GM12878 (cell line): ENCODE results near the gene ENPP1.

Source experiments
- TF ChIP-seq, protein P1 (sequence below), 3 experiments: IDR thresholded peaks in 2 of 3; conservative IDR thresholded peaks in 1 of 3; 2 replicates each; pipeline ENCODE4 v1.5.1; 2011; ENCODE audit warnings: low read depth in 3 of 3, low read length in 3 of 3, mild to moderate bottlenecking in 3 of 3, control low read depth in 2 of 3, moderate library complexity in 2 of 3, inconsistent platforms in 1 of 3, mixed read lengths in 1 of 3; ENCODE audit not compliant: control insufficient read depth in 2 of 3, insufficient read depth in 1 of 3; ENCODE audit errors: extremely low read depth in 1 of 3
- TF ChIP-seq, protein P2 (sequence below): IDR thresholded peaks from 2 replicates; pipeline ENCODE4 v1.6.1; 2012; ENCODE audit warnings: low read depth, low read length, improper control_type of control experiment

DNA sequence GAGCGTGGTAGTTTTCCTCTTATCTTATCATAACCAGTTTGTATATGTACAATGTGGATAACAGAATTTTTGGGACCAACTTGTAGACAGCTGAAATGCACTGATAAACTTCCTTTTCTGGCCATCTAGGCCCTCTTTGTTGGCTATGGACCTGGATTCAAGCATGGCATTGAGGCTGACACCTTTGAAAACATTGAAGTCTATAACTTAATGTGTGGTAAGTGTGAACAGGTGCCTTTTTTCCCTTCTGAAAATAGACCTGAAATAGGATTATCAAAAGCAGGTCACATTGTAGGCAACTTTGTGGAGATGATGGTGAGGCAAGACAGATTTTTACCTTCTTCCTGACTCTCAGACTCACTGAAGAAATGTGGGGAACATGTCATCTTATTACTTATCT lies 67.8 kb downstream of the ENPP1 start:
- TF ChIP-seq, protein P1, sequence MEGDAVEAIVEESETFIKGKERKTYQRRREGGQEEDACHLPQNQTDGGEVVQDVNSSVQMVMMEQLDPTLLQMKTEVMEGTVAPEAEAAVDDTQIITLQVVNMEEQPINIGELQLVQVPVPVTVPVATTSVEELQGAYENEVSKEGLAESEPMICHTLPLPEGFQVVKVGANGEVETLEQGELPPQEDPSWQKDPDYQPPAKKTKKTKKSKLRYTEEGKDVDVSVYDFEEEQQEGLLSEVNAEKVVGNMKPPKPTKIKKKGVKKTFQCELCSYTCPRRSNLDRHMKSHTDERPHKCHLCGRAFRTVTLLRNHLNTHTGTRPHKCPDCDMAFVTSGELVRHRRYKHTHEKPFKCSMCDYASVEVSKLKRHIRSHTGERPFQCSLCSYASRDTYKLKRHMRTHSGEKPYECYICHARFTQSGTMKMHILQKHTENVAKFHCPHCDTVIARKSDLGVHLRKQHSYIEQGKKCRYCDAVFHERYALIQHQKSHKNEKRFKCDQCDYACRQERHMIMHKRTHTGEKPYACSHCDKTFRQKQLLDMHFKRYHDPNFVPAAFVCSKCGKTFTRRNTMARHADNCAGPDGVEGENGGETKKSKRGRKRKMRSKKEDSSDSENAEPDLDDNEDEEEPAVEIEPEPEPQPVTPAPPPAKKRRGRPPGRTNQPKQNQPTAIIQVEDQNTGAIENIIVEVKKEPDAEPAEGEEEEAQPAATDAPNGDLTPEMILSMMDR (IDR thresholded peaks at IDR 0.05 in 2 of 3, conservative IDR thresholded peaks at IDR 0.05 in 1 of 3; ENCODE audit: control insufficient read depth in 2 of 3, extremely low read depth in 1 of 3, insufficient read depth in 1 of 3, low read depth in 3 of 3, low read length in 3 of 3) = no peak
- TF ChIP-seq, protein P2, sequence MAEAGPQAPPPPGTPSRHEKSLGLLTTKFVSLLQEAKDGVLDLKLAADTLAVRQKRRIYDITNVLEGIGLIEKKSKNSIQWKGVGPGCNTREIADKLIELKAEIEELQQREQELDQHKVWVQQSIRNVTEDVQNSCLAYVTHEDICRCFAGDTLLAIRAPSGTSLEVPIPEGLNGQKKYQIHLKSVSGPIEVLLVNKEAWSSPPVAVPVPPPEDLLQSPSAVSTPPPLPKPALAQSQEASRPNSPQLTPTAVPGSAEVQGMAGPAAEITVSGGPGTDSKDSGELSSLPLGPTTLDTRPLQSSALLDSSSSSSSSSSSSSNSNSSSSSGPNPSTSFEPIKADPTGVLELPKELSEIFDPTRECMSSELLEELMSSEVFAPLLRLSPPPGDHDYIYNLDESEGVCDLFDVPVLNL = no peak
